T1000 (cell line): ENCODE results near the gene ALKBH6.
"Not testable (repeated sequence)": the region's sequence is repeated elsewhere in the genome, so short reads cannot be mapped to it uniquely, and the experiment has no call there.

Source experiments
- DNase-seq: peaks from one replicate; lab custom pipeline; 2025; ENCODE audit warnings: mixed read lengths; lab: John Stamatoyannopoulos, UW

The ALKBH6 gene

DNA sequence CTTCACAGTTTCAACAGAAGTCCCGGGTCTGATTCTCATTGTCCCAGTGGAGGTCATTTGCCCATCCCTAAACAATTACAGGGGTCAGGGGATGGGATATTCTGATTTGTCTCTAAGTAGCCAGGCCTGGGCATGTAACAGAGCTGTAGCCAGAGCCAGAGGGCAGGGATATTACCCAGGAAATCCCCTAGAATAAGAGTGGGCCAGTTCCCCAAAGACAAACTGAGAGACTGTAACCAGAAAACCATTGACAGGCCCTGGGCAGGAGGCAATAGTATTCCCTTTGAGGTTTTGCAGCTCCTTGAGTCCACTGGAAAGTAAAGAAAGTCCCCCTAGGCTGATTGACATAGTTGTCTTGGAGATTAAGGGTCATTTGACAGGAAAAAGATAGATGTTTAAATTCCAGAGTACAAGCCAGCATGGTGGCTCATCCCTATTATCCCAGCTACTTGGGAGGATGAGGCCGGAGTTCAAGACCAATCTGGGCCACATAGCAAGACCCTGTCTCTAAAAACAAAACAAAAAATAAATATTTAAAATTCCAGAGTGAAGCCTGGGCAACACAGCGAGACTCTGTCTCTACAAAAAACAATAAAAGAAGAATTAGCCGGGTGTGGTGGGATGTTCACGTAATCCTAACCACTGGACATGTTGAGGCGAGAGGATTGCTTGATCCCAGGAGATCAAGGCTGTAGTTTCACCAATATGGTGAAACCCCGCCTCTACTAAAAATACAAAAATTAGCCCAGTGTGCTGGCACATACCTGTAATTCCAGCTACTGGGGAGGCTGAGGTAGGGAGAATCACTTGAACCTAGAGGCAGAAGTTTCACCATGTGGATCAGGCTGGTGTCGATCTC is 20.9 kb downstream of the ALKBH6 start:
- no peak for DNase-seq

DNA sequence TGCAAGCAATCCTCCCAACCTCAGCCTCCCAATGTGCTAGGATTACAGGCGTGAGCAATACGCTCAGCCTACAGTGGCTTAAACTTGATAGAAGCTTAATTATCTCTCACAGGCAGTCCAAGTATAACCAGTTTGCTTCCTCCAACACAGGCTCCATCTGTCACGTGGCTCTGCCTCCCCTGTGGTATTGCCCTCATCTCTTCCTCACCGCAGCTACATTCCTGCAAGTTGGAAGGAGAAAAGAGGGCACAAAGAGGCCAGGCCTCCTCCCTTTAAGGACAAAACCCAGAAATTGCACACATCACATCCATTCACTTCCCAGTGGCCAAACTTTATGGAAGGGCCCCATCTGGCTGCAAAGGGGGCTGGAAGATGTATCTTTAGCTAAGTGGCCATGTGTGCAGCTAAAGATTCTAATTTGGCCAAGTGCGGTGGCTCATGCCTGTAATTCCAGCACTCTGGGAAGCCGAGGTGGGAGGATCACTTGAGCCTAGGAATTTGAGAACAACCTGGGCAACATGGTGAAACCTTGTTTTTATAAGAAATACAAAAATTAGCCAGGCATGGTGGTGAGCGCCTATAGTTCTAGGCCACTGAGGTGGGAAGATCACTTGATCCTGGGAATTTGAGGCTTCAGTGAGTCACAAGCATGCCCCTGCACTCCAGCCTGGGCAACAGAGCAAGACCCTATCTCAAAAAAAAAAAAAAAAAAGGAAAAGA is 22.1 kb downstream of the ALKBH6 start:
- DNase-seq, result no peak

DNA sequence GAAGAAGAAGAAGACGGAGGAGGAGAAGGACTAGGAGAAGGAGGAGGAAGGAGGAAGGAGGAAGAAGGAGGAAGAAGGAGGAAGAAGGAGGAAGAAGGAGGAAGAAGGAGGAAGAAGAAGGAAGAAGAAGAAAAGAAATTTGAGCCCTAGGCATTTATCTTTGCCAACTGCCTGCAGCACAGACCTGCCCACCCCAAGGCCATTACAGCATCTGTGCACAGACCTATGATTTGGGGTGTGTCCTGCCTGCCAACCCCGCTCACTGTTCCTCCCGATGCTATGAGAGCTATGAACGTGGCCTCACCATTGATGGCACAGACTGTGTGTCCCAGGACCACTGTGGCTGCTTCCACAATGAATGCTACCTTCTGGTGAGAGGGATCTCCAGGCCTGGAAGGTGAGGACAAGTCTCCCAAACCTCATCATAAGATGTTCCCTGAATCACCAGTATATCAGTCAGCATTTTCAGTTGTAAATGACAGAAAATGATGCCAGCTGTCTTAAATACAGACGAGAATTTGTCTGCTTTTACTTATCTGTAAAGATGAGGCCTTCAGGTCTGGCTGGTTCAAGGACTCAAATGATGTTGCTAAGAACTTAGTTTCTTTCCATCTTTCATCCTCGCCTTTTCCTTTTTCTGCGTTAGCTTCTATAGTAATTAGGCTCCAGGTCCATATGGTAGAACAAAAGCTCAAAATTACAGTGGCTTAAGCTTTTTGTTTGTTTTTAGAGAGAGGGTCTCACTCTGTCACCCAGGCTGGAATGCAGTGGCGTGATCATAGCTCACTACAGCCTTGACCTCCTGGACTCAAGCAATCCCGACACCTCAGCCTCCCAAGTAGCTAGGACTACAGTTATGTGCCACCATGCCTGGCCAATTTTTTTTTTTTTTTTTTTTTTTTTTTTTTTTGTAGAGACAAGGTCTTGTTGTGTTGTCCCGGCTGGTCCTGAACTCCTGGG is 23.0 kb downstream of the ALKBH6 start:
- DNase-seq, result no peak

GRCh38 chr19:35990156-35990555 is 23.9 kb downstream of the ALKBH6 start:
- DNase-seq, result no peak

DNA sequence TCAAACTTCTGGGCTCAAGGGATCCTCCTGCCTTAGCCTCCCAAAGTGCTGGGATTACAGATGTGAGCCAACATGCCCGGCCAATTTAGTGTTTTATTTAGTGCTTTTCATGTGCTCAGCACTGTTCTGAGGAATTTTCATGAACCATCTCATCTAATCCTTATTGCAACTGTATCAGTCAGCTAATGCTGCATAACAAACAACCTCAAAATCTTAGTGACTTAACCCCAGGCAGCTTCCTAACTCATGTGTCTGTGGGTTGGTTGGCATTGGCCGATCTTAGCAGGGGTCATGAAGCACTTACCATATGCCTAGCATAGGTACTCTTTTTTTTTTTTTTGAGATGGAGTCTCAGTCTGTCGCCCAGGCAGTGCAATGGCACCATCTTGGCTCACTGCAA is 25.2 kb downstream of the ALKBH6 start:
- DNase-seq, result no peak

GRCh38 chr19:35987571-35987896 is 26.5 kb downstream of the ALKBH6 start:
- no peak for DNase-seq

GRCh38 chr19:35986664-35987570 is 27.1 kb downstream of the ALKBH6 start:
- no peak for DNase-seq

DNA sequence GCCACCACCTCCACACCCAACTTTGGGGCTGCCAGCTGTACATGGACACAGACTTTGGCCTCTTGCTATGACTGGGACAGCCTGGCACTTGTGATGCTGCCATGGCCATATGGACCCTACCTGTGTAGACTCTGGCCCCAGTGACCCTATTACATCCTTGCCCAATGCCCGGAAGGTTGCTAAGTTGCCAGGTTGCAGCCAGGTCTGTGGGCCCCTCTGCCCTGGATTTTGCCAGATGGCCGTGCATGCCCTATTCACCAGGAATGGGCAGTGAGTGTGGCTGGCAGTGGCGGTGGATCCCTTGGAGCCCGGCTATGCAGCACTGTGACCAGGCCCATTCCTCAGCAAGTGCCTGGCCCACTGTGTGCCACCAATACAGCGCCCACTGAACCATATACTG is 27.9 kb downstream of the ALKBH6 start:
- no peak for DNase-seq

- no peak for DNase-seq
Measured at GRCh38 chr19:35983177-35983576, 30.8 kb downstream of the ALKBH6 start.

GRCh38 chr19:35980997-35981396 is 33.0 kb downstream of the ALKBH6 start:
- DNase-seq, result not testable (repeated sequence)

GRCh38 chr19:35978832-35979365 is 35.1 kb downstream of the ALKBH6 start:
- DNase-seq, result no peak

- DNase-seq, result no peak
Measured at GRCh38 chr19:35978271-35978670, 35.7 kb downstream of the ALKBH6 start.

DNA sequence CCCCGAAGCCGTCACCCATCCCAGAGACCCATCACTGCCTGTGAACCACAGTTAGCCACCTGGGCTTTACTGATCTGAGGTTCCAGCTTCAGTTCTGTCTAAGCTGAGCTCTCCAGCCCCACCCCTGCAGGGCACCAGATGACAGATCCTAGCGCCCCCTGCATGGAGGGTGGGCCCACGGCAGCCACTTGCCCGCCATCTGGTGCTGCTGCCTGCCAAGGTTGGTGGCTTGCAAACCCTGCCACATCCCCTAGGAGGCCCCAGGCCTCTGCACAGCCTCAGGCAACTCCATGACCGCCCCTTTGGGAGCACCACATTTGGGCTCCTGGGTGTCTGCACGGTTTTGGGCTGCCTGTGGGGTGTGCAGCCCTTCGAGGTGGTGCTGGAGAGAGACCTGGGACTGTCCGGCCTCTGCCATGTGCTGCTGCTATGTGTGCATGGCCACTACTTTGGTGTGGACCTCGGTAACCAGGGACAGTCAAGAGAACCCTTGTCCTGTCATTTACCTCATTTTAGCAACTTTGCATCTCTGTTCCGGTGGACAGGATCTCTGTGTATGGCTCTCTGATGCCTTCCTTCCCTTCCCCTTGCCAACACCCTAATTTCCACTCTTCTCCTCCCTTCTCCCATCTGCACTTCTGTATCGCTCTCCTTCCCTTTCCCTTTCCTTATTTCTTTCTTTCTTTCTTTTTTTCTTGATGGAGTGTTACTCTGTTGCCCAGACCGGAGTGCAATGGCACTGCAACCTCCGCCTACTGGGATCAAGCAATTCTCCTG is 36.4 kb downstream of the ALKBH6 start:
- no peak for DNase-seq

GRCh38 chr19:35975608-35976214 is 38.3 kb downstream of the ALKBH6 start:
- no peak for DNase-seq

GRCh38 chr19:35973487-35973886 is 40.5 kb downstream of the ALKBH6 start:
- no peak for DNase-seq

DNA sequence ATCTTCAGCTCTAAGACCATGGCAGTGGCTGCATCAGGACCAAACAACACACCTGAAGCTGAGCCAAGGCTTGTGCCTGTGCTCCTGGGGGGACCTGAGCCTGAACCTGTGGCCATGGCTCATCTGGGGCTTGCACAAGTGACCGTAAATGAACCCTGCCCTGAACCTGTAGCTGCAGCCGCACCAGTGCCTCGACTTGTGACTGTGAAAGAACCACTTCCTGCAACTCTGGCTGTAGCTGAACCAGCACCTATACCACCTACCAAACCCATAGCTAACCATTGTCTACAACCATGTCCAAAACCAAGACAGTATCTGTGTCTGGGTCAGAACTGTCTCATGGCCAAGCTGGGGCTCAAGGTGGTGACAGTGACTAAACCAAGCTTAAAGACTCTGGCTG is 47.2 kb downstream of the ALKBH6 start:
- no peak for DNase-seq

- DNase-seq, result no peak
Measured at GRCh38 chr19:35963514-35963913, 50.5 kb downstream of the ALKBH6 start.

DNA sequence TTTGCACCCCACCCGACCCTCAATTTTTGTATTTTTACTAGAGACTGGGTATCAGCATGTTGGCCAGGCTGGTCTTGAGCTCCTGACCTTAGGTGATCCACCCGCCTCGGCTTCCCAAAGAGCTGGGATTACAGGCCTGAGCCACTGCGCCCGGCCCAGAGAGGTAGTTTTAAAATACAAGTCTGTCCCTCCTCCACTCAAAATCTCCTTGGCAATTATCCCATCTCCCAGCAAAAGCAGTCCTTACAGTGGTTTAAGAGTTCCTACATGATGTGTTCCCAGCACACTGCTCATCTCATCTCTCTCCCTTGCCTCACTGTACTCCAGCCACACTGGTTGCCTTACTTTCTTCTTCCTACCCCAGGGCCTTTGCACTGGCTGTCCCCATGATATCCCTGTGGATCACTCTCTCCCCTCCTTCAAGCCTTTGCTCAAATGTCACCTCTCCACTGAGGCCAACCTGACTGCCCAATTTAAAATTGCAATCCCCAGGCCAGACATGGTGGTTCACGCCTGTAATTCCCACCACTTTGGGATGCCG is 53.5 kb downstream of the ALKBH6 start:
- no peak for DNase-seq

GRCh38 chr19:35959968-35960320 is 54.1 kb downstream of the ALKBH6 start:
- no peak for DNase-seq
